Stimulated activated CD4-positive, alpha-beta T cell treated with anti-CD3 and anti-CD28 coated beads, Interleukin-2, amount 100 ng/mL, for 4 hours (primary cell): Measurements from ENCODE around the gene GRIP2.
A peak's percentile ranks its signal among the peaks of the same experiment; 100 is the strongest.

Source experiments
- DNase-seq: peaks from one replicate; pipeline ENCODE4 v3.0.0-alpha.2; 2020; ENCODE audit warnings: low read depth

Gene GRIP2

DNA sequence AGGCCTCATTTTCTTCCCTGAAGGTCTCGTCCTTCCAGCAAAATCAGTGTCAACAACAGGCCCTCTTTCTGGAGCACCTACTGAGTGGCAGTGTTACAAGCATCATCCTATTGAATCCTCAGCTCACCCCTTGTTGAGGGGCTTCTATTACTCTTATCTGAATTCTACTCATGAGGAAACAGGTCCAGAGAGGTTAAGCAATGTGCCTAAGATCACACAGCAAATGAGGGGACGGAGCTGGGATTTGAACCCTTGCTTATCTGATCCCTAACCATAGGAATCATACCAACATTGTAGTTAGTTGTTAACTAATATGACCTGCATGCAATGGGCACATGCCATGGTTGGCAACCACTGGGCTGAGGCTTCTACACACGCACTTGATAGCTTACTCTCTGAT is 74.7 kb downstream of the GRIP2 start:
- no peak for DNase-seq

DNA sequence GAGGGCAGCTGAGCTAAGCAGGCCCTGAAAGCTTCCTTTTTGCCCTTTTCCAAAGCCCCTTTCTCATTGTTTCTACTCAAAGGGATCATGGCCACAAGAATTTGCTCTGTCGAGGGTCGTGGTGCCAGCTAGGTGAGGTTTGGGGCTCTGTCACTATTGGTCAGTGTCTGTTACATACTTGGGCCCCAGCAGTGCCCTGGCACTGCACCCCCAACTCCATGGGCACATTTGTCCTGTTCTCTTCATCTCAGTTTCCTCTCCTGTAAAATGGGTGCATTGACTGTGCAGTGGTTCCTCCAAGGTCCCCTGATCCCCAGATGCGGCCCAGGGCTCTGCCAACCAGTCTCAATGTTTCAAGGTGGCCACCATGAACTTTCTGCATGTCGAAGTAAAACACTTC is 75.6 kb downstream of the GRIP2 start:
- no peak for DNase-seq

DNA sequence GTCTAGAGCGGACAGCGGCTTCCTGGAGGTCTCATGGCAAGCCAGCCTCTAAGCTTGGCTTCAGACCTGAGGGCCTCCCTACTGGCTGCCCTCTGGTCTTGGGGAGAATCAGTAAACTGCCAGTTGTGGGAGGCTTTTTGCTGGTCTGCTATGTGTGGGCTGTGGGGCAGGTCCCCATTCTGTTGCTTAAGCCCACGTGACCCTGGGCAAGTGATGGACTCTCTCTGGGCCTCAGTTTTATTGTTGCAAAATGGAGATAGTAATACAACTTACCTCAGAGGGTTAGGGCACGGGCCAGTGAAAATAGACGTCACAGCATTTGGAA is 76.0 kb downstream of the GRIP2 start:
- DNase-seq: no peak

DNA sequence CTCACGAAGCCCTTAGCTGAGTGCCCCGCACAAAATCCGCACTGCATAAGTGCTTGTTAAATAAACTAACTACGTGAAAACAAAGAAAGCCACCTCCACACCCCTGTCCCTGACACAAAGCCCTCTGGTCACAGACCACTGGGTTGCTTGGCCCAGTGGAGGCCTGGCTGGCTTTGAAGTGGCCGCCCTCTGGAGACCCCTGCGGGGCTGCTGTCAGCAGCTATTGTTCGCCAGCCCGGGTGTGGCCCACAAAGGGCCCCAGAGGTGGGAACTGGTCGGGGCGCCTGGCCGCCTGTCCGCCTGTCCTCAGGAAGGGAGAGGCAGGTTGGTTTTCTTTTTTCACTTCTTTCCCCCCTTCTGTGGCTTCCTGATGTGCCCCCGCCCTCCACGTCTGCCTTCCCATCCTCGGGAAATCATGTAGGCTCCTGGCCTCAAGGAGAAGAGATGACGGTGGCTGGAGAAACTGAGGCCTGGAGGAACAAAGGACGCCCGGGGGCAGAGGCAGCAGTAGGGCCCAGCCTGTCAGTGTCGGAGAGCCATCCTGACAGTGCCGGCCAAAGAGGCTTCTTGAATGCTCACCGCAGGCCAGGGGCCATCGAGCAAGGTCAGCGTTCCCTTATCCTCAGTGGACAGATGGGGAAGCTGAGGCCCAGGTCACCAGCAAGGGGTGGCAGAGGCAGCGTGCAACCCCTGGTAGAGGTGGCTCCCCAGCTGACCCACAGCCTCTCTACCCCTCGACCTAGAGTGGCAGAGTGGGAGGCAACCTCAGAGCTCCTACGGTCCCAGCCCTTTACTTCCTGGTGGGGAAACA is 76.6 kb downstream of the GRIP2 start:
- no peak for DNase-seq

DNA sequence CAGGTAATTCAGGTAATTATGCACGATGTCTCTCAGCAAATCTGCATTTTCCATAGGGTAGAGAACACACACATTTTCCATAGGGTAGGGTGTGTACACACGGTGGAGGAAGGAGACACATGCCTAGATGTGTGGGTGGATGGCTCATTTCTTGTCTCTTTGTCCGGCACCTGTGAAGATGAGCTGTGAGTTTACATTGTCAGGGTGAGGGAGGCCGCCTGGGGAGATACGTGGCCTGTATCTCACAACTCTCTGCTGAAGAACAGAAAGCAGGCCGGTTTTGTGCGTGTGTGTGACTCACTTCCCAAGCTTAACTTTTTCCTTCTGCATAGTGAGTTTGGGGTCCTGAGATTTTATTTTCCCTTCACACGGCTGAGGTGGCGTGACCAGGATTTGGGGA is 77.4 kb downstream of the GRIP2 start:
- DNase-seq: no peak

DNA sequence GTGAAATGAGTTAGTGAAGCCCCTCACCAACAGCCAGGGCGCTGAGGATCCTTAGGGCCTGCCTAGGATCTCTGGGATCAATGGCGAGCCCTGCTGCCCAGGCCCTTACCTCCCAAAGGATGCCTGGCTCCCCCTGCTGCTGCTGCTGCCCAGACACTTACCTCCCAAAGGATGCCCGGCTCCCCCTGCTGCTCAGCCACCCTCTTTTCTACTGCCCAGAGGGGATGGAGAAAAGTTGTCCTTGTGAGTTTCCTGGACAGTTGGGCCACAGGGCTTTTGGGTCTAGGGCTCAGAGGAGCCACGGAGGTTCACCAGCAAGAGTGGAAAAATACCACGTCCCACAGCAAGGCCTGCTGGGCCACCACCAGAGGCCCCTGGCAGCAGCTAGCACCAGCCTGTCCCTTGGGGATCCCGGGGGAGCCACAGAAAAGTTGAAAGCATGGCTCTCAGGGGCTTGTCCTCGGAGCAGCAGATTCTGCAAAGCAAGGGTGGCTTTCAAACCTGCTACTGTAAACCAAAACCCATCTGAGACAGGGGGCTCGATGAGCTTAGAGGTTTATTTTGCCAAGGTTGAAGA is 78.3 kb downstream of the GRIP2 start:
- peak; percentile 25 for DNase-seq

DNA sequence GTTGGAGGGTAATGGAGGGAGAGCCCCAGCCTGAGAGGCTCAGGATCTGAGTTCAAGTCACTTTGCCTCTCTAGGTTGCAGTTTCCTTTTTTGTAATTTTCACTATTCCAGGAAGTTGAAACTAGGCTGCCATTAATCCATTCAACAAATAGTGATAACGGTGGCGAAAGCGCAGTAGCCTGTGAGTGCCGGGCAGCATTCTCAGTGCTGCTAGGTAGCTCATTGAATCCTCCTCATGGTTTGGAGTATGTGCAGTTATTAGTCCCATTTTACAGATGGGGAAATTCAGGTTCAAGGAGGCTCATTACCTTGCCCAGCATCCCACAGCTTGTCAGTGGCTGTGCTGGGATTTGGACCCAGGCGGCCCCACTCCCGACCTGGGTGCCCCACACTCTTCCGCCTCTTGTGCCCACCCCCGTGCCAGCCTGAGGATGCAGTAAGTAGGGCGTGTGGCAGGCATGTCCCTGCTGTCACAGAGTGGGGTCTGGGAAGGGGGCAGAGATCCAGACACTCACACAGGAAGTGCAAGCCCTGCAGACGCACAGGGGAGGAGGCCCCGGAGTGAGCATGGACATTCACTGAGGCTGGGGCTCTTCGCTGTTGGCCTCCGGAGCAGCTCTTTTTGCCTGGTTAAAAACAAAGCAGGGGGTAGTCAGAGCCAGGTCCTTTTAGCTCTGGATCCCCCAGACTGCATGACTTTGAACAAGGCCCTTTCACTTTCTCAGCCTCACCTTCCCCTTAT is 79.0 kb downstream of the GRIP2 start:
- no peak for DNase-seq

DNA sequence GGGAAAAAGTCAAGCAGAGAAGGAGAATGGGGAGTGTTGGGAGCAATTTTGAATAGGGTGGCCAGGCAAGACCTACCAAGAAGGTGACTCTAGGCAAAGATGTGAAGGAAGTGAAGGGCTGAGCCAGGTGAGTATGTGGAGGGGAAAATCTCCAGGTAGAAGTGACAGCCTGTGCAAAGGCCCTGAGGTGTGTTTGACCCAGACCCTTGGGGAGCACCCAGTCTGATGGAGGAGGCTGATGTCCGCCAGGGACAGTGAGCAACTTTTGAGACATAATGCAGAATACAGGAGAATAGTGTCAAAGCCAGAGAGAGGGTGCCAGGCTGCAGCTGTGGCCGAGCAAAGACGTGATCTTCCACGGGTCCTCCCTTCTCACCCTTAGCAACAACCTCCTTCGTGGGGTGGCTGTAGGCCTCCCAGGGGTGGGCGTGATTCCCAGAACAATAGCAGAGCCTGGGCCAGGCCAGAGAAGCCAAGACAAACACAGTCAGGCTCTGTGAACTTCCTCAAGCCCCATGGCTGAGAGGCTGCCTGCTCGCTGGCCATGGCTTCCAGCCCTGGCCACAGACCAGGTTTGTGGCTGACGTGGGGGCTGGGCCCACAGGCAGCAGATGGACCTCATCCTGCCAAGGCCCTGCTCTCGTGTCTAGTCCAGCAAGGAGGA is 79.7 kb downstream of the GRIP2 start:
- no peak for DNase-seq

DNA sequence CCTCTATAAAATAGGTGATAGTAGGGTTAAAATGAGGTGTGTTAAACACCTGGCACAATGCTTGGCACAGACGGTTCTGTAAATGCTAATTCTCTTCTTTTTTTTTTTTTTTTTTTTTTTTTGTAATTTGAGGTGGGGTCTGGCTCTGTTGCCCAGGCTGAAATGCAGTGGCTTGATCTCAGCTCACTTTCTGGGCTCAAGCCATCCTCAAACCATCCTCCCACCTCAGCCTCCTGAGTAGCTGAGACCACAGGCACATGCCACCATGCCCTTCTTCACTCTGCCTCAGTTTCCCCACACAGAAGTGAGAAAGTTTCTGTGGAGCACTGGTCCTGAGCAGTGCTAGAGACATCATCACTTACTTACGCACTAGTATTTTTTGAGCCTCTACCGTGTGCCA is 80.4 kb downstream of the GRIP2 start:
- DNase-seq: no peak

DNA sequence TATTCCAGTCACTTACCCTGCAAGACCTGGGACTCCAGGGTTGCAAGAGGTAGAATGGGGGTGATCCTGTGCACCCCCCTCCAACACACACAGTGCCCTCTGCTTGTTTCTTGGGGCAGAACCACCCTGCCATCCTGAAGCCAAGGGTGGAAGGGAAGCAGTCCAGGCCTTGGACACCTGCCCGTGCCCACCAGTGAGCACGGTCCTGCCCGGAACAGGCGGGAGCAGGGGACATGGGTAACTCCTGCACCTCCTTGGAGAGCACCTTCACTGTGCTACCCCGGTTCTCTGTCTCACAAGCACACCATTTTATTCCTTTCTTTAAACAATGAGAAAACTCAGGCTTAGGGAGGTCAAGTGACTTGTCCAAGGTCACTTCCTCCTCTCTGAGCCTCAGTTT is 80.8 kb downstream of the GRIP2 start:
- DNase-seq: no peak

DNA sequence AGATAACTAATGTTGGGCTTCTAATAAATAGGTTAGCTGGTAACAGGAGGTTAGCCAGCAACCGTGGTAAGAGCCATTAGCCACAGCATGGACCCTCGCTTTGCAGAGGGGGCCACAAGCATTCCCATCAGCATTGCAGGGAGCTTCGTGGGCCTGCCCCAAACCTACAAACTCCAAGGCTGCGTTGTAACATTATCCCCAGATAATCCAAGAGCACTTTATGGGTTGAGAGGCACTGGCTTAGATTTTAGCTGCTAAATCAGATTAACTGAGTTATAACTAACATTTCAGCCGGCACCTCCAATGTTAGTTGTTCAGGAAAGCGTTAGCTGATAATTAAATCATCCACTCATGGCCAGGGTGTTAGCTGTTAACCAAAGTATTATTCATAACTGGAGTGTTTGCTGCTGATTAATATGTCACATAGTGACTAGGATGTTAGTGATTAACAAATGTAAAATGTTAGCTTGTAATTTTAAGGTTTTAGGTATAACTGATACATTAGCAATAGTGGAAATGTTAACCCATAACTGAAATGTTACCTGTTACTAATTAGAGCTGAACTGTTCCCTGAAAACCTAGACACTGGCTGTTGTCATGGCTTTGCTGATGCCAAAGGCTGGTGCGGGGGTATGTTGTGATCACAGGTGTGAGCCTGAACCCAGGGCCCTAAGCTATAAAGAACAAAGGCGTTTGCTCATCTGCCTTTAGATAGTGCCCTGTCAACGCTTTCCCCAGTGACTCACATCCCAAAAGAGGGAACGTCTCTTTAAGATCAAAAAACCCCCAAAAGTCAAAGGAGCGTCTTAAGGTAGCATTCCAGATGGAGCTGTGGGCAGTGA is 81.5 kb downstream of the GRIP2 start:
- no peak for DNase-seq

DNA sequence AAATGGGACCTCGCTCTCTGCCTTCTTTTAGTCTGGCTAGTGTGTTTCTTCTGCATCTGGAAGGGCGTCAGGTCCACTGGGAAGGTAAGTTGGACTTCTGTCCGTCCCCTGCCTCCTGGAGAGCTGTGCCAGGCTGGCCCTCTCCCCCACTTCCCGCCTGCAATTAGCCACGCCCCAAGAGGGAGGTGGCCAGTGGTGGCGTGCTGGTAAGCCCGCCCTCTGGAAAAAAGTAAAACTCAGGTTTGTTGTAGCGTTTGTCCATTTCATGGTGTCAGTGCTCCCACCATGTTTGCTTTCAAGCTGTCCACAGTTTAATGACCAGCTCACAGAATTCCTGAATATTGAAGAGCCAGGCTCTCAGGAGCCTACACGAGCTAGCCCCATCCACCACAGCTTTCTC is 82.1 kb downstream of the GRIP2 start:
- DNase-seq: no peak

DNA sequence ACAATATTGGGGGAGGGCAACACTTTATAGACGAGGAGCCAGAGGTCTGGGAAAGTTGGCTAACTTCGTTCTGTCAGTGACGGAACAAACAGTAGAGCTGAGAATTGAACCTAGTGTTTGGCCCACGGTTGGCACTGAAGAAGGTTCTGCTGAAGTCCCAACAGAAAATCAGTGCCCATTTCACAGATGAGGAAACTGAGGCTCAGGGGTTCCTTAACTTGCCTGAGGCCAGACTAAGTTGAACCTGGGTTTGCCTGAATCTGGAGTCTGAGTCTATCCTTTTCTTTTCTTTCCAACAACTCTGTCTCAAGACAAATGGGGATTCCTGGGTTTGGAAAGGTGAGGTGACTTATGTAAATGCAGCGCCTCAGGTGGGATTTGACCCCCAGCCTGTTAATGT is 82.7 kb downstream of the GRIP2 start:
- no peak for DNase-seq

DNA sequence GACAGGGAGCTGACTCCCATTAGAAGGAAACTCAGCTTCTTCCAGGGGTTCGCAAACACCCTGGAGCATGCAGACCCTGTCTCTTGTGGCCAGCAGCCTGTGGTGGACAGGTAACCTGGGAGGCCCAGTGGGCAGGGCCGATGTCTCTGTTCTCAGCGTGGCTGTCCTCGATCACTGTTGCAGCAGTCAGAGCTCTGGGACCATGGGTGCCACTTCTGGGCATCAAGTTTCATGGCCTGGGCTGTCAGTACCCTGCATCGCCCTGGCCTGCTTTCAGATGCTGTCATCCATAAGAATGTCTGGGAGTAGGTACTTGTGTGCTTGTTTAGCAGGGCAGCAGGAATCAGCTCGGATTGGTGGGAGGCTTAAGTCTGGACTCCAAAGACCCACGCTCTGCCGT is 83.3 kb downstream of the GRIP2 start:
- DNase-seq: no peak

DNA sequence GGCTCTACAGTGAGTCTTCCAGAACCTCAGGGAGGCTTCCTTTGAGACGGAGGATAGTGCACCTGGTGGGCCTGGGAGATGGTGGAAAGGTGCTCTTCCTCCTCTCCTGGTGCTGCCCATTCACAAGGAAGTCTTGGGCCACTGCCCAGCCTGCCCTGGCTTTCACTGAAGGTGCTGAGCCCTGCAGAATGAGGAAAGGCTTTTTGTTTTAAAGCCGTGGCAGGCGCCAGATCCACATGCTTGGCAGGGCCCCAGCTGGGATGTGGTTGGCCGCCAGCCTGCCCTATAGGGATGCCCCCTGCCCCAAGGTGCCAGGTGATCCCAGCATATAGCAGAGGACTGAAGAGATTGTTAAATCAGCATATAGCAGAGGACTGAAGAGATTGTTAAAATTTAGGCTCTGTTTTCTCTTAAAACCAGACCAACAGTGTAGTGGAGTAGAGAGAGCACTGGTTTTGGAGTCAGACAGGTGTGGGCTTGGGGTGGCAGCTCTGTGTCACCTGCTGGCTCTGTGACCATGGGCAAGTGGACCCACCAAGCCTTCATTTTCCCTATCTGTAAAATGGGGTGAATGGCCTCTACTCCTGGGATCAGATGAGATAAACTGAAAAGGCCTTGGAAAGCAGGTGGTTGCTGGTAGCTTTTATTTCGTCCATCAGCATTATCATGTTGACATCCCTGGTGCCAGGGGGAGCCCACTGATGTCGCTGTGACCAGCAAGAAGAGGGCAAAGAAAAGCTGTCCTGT is 84.4 kb downstream of the GRIP2 start:
- no peak for DNase-seq

DNA sequence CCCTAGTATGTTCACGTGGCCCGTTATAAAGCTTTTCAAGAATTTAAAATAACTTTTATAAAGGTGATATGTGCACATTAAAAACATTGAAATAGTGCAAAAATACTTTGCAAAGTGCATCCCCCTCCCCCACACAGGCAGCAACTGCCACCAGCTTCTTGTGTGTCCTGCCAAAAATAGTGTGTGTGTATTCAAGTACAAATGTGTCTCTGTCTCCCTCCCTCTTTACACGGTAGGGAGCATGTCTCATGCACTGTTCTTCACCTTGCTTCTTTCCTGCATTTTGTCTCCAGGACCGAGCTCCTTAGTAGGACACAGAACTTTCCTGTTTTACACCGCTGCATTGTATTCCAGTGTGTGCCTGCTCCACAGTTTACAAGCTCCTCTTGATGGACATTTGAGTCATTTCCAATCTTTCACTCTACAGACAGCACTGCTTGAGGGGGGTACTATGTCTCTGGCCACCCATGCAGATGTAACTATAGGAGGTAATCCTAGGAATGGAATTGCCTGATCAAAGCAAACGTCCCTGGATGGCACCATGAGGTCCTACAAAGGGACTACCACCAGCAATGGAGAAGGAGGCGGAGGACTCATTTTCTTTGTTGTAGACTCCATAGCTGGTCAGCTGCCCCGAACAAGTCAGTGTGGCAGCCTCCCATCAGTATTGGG is 85.4 kb downstream of the GRIP2 start:
- no peak for DNase-seq

DNA sequence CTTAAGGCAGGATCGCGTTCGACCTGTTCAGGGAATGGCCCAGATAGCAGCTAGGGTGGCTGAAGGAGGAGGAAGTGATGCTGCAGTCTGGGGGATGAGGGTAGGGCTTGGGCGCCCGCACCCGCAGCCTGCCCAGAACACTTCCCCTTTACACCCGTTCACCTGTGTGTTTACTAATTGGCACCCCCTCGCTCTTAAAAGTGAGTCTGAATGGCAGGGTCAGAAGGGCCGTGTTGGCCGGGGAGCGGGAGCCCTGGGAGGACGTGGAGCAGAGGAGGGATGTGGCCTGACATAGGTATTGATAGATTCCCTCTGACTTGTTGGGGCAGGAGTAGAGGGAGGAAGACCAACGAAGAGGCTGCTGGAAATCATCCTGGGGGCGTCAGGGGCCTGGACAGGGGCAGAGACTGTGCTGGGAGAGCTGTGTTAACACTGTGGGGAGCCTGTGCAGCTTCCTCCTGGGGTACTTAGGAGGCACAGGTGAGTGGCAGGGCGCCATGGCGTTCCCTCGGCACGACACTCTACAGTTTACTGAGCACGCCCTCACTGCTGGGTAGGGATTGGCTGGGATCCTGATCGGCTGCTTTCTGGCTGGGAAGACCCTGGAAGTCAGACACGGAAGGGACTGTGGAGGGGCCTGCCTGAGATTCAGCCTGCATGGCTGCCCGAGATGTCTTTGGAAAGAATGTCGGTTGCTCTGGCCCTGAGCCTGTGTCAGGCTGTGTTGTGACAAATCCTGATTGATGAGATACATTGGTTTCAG is 86.1 kb downstream of the GRIP2 start:
- DNase-seq: no peak

DNA sequence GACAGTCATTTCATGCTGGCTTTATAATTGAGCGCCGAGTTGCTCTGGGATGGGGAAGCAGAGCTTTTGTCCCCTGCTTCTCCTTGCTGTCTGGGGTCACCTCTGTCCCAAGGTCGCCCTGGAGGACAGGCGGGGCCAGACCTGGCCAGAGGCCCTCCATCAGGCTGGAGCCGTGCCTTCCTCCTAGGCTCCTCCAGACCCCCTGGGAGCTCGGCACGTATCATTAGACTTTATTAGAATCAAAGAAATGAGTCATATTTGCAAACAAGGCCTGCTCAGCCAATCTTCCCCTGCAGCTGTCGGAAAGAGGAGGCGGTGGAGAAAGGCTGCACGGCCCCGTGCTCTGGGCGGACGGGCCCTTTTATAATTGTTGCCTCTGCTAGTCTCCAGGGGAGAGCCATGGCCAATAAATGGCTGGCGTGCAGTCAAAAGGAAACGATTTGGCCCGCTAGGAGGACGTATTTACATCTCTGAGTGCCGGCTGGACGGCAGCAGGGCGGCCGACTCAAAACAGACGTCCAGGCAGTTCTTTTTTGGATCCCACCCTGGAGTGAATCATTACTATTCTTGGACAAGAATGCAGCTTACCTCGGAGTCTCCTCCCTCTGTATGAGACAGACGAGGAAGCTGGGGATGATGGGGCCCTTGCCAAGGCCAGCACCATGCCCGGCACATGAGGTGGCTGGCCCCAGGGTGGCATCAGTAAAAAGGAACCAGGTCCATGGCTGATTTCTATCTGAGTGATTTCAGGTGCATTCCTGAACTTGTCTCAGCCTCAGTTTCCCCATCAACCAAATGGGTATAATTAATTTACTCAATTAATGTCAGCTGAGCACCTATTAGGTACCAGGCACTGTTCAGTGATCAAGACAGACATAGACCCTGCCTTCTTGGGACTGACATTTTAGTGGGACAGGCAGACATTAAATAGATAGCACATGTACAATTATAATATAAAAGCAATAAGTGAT is 87.1 kb downstream of the GRIP2 start:
- no peak for DNase-seq
